Esophagus squamous epithelium (tissue), 5 donors: ENCODE data around the gene PRKCE. TPM values are rescaled to one million over a fixed set of nuclear protein-coding genes. Genes with fewer than 3 reads are reported as not detected.

Experiments used
- DNase-seq: peaks from one replicate; lab custom pipeline; 2025; lab: John Stamatoyannopoulos, UW
- H3K27ac ChIP-seq, 4 donors: fragments of 200-600 bp; sonication (generic); one replicate each; pipeline ENCODE4 v1.5.1; 2016 to 2019; ENCODE audit warnings: mild to moderate bottlenecking in 1 of 4
- H3K27me3 ChIP-seq, 4 donors: fragments of 200-600 bp; sonication (generic); 1 replicate in 3 of 4; 2 replicates in 1 of 4; pipeline versions ENCODE4 v1.5.1 to v1.6.0; 2017 to 2021; ENCODE audit warnings: antibody characterized with exemption in 1 of 4
- H3K36me3 ChIP-seq, 3 donors: fragments of 200-600 bp; sonication (generic); one replicate each; pipeline ENCODE4 v1.5.1; 2016 to 2019
- H3K4me1 ChIP-seq, 3 donors: fragments of 200-600 bp; sonication (generic); one replicate each; pipeline ENCODE4 v1.5.1; 2017 to 2019
- H3K4me3 ChIP-seq, 4 donors: fragments of 200-600 bp; sonication (generic); 1 replicate in 3 of 4; 2 replicates in 1 of 4; pipeline ENCODE4 v1.5.1; 2016 to 2019; ENCODE audit warnings: mild to moderate bottlenecking in 2 of 4, moderate library complexity in 1 of 4
- H3K9me3 ChIP-seq, 3 donors: fragments of 200-600 bp; sonication (generic); one replicate each; pipeline ENCODE4 v1.5.1; 2016 to 2019
- POLR2A ChIP-seq, 4 donors: fragments of 450-650 bp; IDR thresholded peaks; one replicate each; pipeline ENCODE4 v1.6.1; 2017; ENCODE audit warnings: antibody characterized with exemption in 4 of 4, mild to moderate bottlenecking in 4 of 4, moderate library complexity in 3 of 4
- WGBS, 2 donors: methylation state at CpG; one replicate each; pipeline ENCODE4 v1.1.5; 2018; 5-methylcytosine and 5-hydroxymethylcytosine counted together
- intact Hi-C: fragments of 100-400 bp; cut with DNase I; formaldehyde crosslinking; loops from one replicate; pipeline ENCODE4 v1.15.0; 2022
- total RNA-seq, 4 donors: library from RNA; depleted of rRNA; stranded (reverse); fragments of >200 nt; gene quantifications; one replicate each; pipeline ENCODE4 v1.1.0, GENCODE V29; 2016
- TF ChIP-seq, protein P1 (sequence below), 6 experiments: fragments of 450-650 bp in 4 of 6; fragments of 200-600 bp in 2 of 6; sonication (generic) in 2 of 6; IDR thresholded peaks; one replicate each; pipeline ENCODE4 v1.5.1; 2016 to 2019; ENCODE audit warnings: antibody characterized with exemption in 6 of 6, mild to moderate bottlenecking in 4 of 6, moderate library complexity in 4 of 6
- donor health status: DM: yes; HTN: yes; CAD: no.

PRKCE gene
- total RNA-seq, 4 donors from 2014 or later, result 6.5 to 13.7 (median 9.9) TPM

DNA sequence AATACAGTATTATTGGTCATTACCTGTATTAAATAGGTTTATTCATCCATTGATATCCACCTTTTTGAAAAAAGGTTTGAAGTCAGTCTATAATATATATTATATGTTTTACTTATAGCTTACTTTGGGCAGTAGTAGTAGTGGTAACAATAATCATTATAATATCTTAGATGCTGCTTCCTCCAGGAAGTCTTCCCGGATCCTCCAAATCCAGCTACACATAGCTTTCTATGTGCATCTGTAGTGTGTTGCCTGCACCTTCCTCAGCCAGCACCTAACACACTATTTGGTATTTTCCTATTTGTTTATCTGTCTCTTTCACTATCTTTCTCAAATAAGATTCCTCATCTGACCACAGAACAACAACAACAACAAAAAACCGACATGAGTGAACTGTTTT is 81.0 kb downstream of the PRKCE start:
- intact Hi-C loops, result no loop called here
- 85 to 88% methylated on average over 2 of the region's 2 CpGs for WGBS, 2 donors
- no peak for DNase-seq
- Histone ChIP-seq H3K9me3 (no peaks in the 10 kb centered on the region), H3K27me3 (no peaks in the 10 kb centered on the region), H3K4me1 (no peaks in the 10 kb centered on the region), H3K36me3 (no peaks in the 10 kb centered on the region), H3K27ac (no peak overlapping the region), H3K4me3 (no peak overlapping the region)
- TF ChIP-seq, protein P1, sequence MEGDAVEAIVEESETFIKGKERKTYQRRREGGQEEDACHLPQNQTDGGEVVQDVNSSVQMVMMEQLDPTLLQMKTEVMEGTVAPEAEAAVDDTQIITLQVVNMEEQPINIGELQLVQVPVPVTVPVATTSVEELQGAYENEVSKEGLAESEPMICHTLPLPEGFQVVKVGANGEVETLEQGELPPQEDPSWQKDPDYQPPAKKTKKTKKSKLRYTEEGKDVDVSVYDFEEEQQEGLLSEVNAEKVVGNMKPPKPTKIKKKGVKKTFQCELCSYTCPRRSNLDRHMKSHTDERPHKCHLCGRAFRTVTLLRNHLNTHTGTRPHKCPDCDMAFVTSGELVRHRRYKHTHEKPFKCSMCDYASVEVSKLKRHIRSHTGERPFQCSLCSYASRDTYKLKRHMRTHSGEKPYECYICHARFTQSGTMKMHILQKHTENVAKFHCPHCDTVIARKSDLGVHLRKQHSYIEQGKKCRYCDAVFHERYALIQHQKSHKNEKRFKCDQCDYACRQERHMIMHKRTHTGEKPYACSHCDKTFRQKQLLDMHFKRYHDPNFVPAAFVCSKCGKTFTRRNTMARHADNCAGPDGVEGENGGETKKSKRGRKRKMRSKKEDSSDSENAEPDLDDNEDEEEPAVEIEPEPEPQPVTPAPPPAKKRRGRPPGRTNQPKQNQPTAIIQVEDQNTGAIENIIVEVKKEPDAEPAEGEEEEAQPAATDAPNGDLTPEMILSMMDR (IDR thresholded peaks at IDR 0.05), result no peak
- TF ChIP-seq POLR2A (IDR thresholded peaks at IDR 0.05), result no peak

GRCh38 chr2:45732946-45733345 is 81.5 kb downstream of the PRKCE start:
- 88% methylated on average over 3 of the region's 3 CpGs for WGBS, 2 donors
- DNase-seq, result no peak
- TF ChIP-seq, protein P1 (IDR thresholded peaks at IDR 0.05), result no peak
- TF ChIP-seq POLR2A (IDR thresholded peaks at IDR 0.05), result no peak
- H3K27me3 ChIP-seq, result no peaks in the 10 kb centered on the region
- H3K4me3 ChIP-seq, result no peak overlapping the region
- no peaks in the 10 kb centered on the region for H3K36me3 ChIP-seq
- intact Hi-C loops, result no loop called here
- no peaks in the 10 kb centered on the region for H3K9me3 ChIP-seq
- H3K27ac ChIP-seq, result no peak overlapping the region
- H3K4me1 ChIP-seq, result no peaks in the 10 kb centered on the region

DNA sequence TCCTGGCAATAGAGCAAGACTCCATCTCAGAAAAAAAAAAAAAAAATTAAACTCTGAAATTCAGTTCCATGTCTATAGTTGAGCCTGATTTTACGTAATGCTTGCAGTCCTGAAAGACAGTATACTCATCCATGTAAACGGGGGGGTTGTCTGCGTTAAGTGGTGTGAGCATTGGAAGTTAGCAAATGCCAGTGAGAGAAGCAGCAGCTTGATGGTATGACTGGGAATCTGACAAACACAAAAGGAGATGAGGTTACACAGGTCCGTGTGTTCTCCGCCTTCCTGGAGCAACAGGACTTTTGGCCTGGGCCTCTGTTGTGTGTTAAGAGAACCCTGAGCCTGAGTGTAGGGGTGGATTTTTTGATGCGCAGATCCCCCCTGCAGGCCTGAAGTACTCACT is 82.9 kb downstream of the PRKCE start:
- Histone ChIP-seq H3K4me3 (no peak overlapping the region), H3K27ac (no peak overlapping the region), H3K4me1 (no peaks in the 10 kb centered on the region), H3K9me3 (no peaks in the 10 kb centered on the region), H3K36me3 (no peaks in the 10 kb centered on the region), H3K27me3 (no peaks in the 10 kb centered on the region)
- TF ChIP-seq, protein P1 (IDR thresholded peaks at IDR 0.05), result no peak
- no peak for TF ChIP-seq POLR2A (IDR thresholded peaks at IDR 0.05)
- intact Hi-C loops, result no loop called here
- DNase-seq, result no peak
- 91 to 97% methylated on average over 5 to 6 of the region's 6 CpGs for WGBS, 2 donors

- H3K9me3 ChIP-seq, result no peaks in the 10 kb centered on the region
- no peak overlapping the region for H3K27ac ChIP-seq
- no peaks in the 10 kb centered on the region for H3K4me1 ChIP-seq
- H3K27me3 ChIP-seq, result no peaks in the 10 kb centered on the region
- no peaks in the 10 kb centered on the region for H3K36me3 ChIP-seq
- TF ChIP-seq POLR2A (IDR thresholded peaks at IDR 0.05), result no peak
- TF ChIP-seq, protein P1 (IDR thresholded peaks at IDR 0.05), result no peak
- 87 to 93% methylated on average over 4 of the region's 6 CpGs for WGBS, 2 donors
- no peak overlapping the region for H3K4me3 ChIP-seq
- no peak for DNase-seq
- intact Hi-C loops, result no loop called here
Observed at GRCh38 chr2:45734952-45735351, 83.5 kb downstream of the PRKCE start.

DNA sequence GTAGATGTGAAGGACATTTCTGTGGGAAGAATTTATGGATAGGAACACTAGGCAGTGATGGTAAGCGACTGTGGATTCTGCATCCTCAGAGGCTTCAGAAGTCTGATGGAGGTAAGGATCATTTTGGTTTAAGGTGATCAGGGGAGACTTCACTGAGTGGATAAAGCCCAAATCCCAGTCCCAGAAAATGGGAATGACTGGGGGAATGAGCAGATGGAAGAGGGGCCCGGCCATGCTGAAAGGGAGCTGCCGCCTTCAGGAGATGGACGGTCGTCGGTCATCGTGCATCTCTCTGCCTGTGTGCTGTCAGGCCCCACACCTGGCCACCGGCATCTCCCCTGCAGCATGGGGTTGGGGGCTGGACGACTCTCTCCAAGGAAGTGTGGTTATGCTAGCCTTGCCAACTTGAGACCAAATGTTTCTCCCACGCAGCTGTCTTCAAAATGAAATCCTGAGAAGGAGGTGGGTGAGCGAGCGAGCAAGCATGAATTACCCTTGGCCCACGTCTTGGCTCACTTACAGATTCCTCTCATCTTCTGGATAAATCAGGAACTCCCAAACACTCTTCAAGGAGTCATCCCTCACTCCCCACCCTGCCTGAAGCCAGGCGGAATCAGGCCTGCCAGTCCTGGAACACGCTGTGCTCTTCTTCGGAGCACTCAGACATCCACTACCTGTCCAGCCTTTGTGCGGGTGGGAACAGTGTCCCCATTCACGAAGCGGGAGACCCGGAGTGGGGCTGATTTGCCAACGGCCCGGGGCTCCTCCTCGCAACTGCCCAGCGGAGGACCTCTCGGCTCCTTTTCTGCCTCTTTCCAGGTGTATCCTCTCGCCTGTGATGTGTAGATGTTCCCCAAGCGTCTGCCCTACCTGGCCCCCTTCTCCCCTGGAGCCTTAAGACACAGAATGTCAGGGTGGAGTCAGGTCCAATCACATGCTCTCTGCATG is 85.6 kb downstream of the PRKCE start:
- Histone ChIP-seq H3K27ac (no peak overlapping the region), H3K4me1 (peaks cover 0 to 8% (median 3%) of the 10 kb centered on the region in 3 donors), H3K4me3 (no peak overlapping the region), H3K27me3 (no peaks in the 10 kb centered on the region), H3K36me3 (no peaks in the 10 kb centered on the region), H3K9me3 (no peaks in the 10 kb centered on the region)
- no peak for TF ChIP-seq POLR2A (IDR thresholded peaks at IDR 0.05)
- TF ChIP-seq, protein P1 (IDR thresholded peaks at IDR 0.05), result no peak
- 79 to 92% methylated on average over 19 to 25 of the region's 27 CpGs for WGBS, 2 donors
- intact Hi-C loops, result no loop called here
- DNase-seq, result no peak
